ENCODE measurements around the gene COL4A3. TPM values are rescaled to one million over a fixed set of nuclear protein-coding genes. Genes with fewer than 3 reads are reported as not detected.

Gene COL4A3
- total RNA-seq, 2 donors from 2014 or later, result 2.7 to 8.0 TPM

- DNase-seq (ENCODE audit: low spot score), result no peak
- H3K4me3 ChIP-seq, result no peak overlapping the region
- H3K27me3 ChIP-seq, result no peaks in the 10 kb centered on the region
- no peak overlapping the region for H3K27ac ChIP-seq
- TF ChIP-seq CTCF (IDR thresholded peaks at IDR 0.05), result no peak
- peaks cover 14% of the 10 kb centered on the region for H3K36me3 ChIP-seq
- H3K4me1 ChIP-seq, result no peaks in the 10 kb centered on the region
- H3K9me3 ChIP-seq, result no peaks in the 10 kb centered on the region
Measured at GRCh38 chr2:227252831-227253230, 88.4 kb downstream of the COL4A3 start.

GRCh38 chr2:227256605-227257004, 92.2 kb downstream of the COL4A3 start:
- H3K4me3 ChIP-seq, result no peak overlapping the region
- no peak for DNase-seq (ENCODE audit: low spot score)
- no peak for TF ChIP-seq CTCF (IDR thresholded peaks at IDR 0.05)
- H3K4me1 ChIP-seq, result no peaks in the 10 kb centered on the region
- no peaks in the 10 kb centered on the region for H3K27me3 ChIP-seq
- H3K9me3 ChIP-seq, result no peaks in the 10 kb centered on the region
- no peak overlapping the region for H3K27ac ChIP-seq
- peaks cover 13% of the 10 kb centered on the region for H3K36me3 ChIP-seq

- no peaks in the 10 kb centered on the region for H3K27me3 ChIP-seq
- no peak for TF ChIP-seq CTCF (IDR thresholded peaks at IDR 0.05)
- peaks cover 13% of the 10 kb centered on the region for H3K36me3 ChIP-seq
- no peak for DNase-seq (ENCODE audit: low spot score)
- H3K9me3 ChIP-seq, result no peaks in the 10 kb centered on the region
- H3K4me3 ChIP-seq, result no peak overlapping the region
- no peaks in the 10 kb centered on the region for H3K4me1 ChIP-seq
- H3K27ac ChIP-seq, result no peak overlapping the region
Measured at GRCh38 chr2:227257820-227258219, 93.4 kb downstream of the COL4A3 start.

- Histone ChIP-seq H3K27ac (no peak overlapping the region), H3K4me1 (no peaks in the 10 kb centered on the region), H3K9me3 (no peaks in the 10 kb centered on the region), H3K36me3 (peaks cover 13% of the 10 kb centered on the region), H3K27me3 (no peaks in the 10 kb centered on the region), H3K4me3 (no peak overlapping the region)
- no peak for TF ChIP-seq CTCF (IDR thresholded peaks at IDR 0.05)
- no peak for DNase-seq (ENCODE audit: low spot score)
Measured at GRCh38 chr2:227260041-227260440, 95.6 kb downstream of the COL4A3 start.

- no peak for DNase-seq (ENCODE audit: low spot score)
Measured at GRCh38 chr2:227267410-227268115, 103.1 kb downstream of the COL4A3 start.

More at GRCh38 chr2:227267410-227268115, 103.1 kb downstream of the COL4A3 start:
- Histone ChIP-seq H3K27ac (no peak overlapping the region), H3K4me1 (no peaks in the 10 kb centered on the region), H3K9me3 (no peaks in the 10 kb centered on the region), H3K36me3 (no peaks in the 10 kb centered on the region), H3K27me3 (no peaks in the 10 kb centered on the region), H3K4me3 (no peak overlapping the region)
- TF ChIP-seq CTCF (IDR thresholded peaks at IDR 0.05), result no peak
